ENCODE measurements around the gene SPACA5.
"Not testable (repeated sequence)": the region's sequence is repeated elsewhere in the genome, so short reads cannot be mapped to it uniquely, and the experiment has no call there.

The SPACA5 gene

GRCh38 chrX:48006688-48007087, at the start of gene SPACA5:
Gene SPACA5 (plus strand): TSS chrX:48006988. CDS start chrX:48007803, 815 bp downstream.
- not testable (repeated sequence) for DNase-seq

GRCh38 chrX:47958206-47958605, 48.6 kb upstream of the SPACA5 start:
- not testable (repeated sequence) for DNase-seq

GRCh38 chrX:47958761-47959342, 47.9 kb upstream of the SPACA5 start:
- peak; percentile 43 for DNase-seq

GRCh38 chrX:47960406-47960805, 46.4 kb upstream of the SPACA5 start:
- no peak for DNase-seq

GRCh38 chrX:47961830-47962229, 45.0 kb upstream of the SPACA5 start:
- not testable (repeated sequence) for DNase-seq

GRCh38 chrX:47965526-47965925, 41.3 kb upstream of the SPACA5 start:
- DNase-seq = not testable (repeated sequence)

GRCh38 chrX:47973235-47973634, 33.6 kb upstream of the SPACA5 start:
- no peak for DNase-seq

- no peak for DNase-seq
Observed at GRCh38 chrX:47976254-47977151, 30.3 kb upstream of the SPACA5 start.

- peak; percentile 8 for DNase-seq
Observed at GRCh38 chrX:47991263-47992094, 15.3 kb upstream of the SPACA5 start.

- DNase-seq = no peak
Observed at GRCh38 chrX:47992095-47992380, 14.8 kb upstream of the SPACA5 start.

- no peak for DNase-seq
Observed at GRCh38 chrX:47992669-47993068, 14.1 kb upstream of the SPACA5 start.

- no peak for DNase-seq
Observed at GRCh38 chrX:48001260-48001659, 5.5 kb upstream of the SPACA5 start.

GRCh38 chrX:48002319-48002718, 4.5 kb upstream of the SPACA5 start:
- DNase-seq = no peak

GRCh38 chrX:48002929-48003328, 3.9 kb upstream of the SPACA5 start:
- no peak for DNase-seq

GRCh38 chrX:48003367-48003757, 3.4 kb upstream of the SPACA5 start:
- peak; percentile 28 for DNase-seq

GRCh38 chrX:48003758-48004457, 2.9 kb upstream of the SPACA5 start, which contains the start of gene ZNF182:
Gene ZNF182 (minus strand): TSS chrX:48003989. CDS start chrX:48002609, 1,380 bp downstream.
- peak; percentile 94 for DNase-seq

GRCh38 chrX:48009445-48009960, 2.7 kb downstream of the SPACA5 start:
- DNase-seq = not testable (repeated sequence)

GRCh38 chrX:48016583-48017310, 10.0 kb downstream of the SPACA5 start:
- DNase-seq = not testable (repeated sequence)

GRCh38 chrX:48019892-48020291, 13.1 kb downstream of the SPACA5 start:
- DNase-seq = not testable (repeated sequence)

GRCh38 chrX:48020472-48020871, 13.7 kb downstream of the SPACA5 start:
- DNase-seq = peak; percentile 43

GRCh38 chrX:48021026-48021900, 14.5 kb downstream of the SPACA5 start:
- peak; percentile 84 for DNase-seq
